ENCODE data around the gene MTTP.

The MTTP gene

DNA sequence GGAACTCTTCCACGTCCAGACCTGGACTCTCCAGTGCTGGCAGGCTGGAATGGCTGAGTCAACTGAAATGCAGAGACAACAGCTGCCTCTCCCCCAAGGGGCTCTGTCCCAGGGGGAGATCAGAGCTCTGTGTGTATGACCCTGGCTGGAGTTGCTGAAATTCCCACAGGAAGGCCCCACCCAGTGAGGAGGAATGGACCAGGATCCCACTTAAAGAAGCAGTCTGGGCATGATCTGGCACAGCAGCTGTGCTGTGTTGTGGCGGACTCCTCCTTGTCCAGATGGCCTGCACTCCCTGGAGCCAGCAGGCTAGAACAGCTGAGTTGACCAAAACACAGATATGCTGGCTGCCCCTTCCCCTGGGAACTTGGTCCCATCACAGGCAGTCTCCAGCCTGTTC, 38.4 kb upstream of the MTTP start:
- H3K4me2 ChIP-seq (ENCODE audit: low read length): no peak overlapping the region

DNA sequence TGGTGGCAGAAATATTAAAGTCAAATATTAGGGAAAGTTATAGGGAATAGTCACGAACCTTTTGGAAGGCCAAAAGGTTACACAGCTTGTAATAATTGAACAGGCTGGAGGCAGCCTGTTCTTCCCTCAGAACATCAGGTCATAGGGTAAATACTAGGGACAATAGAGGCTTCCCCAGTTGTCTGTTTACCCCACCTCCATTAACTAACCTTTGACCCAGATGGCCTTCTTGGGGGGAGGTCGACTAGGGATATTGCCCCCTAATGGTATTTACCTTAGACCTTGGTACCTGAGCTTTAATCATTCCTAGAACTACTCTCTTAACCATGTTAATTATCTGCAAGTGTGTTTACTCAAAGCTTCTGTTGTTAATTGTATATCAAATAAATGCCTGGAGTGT, 37.8 kb upstream of the MTTP start:
- Histone ChIP-seq H3K4me2 (ENCODE audit: low read length) (no peak overlapping the region), H3K36me3 (ENCODE audit: insufficient read depth, low read length) (no peaks in the 10 kb centered on the region), H3K27ac (ENCODE audit: low read depth, low read length, poor library complexity, severe bottlenecking) (no peak overlapping the region), H2AFZ (ENCODE audit: low read length) (no peak overlapping the region), H3K27me3 (ENCODE audit: insufficient read depth, low read length) (no peaks in the 10 kb centered on the region), H3K79me2 (ENCODE audit: insufficient read depth, low read length) (no peaks in the 10 kb centered on the region), H3K9ac (ENCODE audit: low read length) (no peak overlapping the region), H3F3A (ENCODE audit: insufficient read depth, low read length) (no peaks in the 10 kb centered on the region), H3K9me3 (ENCODE audit: low read length) (no peaks in the 10 kb centered on the region), H3K9me2 (ENCODE audit: low read depth, low read length) (no peaks in the 10 kb centered on the region), H3K4me3 (ENCODE audit: low read depth, low read length, poor library complexity, severe bottlenecking) (no peak overlapping the region), H4K20me1 (ENCODE audit: insufficient read depth, low read length) (no peaks in the 10 kb centered on the region), H3K4me1 (ENCODE audit: insufficient read depth, low read length, severe bottlenecking) (no peaks in the 10 kb centered on the region)
- no peak for TF ChIP-seq CTCF (IDR thresholded peaks at IDR 0.05; ENCODE audit: low read length)
- TF ChIP-seq EZH2 (IDR thresholded peaks at IDR 0.05; ENCODE audit: borderline replicate concordance, low read length): no peak

More for the DNA sequence above, 38.4 kb upstream of the MTTP start:
- no peaks in the 10 kb centered on the region for H3K79me2 ChIP-seq (ENCODE audit: insufficient read depth, low read length)
- no peak overlapping the region for H2AFZ ChIP-seq (ENCODE audit: low read length)
- no peaks in the 10 kb centered on the region for H3F3A ChIP-seq (ENCODE audit: insufficient read depth, low read length)
- no peaks in the 10 kb centered on the region for H3K36me3 ChIP-seq (ENCODE audit: insufficient read depth, low read length)
- TF ChIP-seq EZH2 (IDR thresholded peaks at IDR 0.05; ENCODE audit: borderline replicate concordance, low read length): no peak
- no peak for TF ChIP-seq CTCF (IDR thresholded peaks at IDR 0.05; ENCODE audit: low read length)
- no peaks in the 10 kb centered on the region for H4K20me1 ChIP-seq (ENCODE audit: insufficient read depth, low read length)
- no peaks in the 10 kb centered on the region for H3K9me2 ChIP-seq (ENCODE audit: low read depth, low read length)
- no peak overlapping the region for H3K4me3 ChIP-seq (ENCODE audit: low read depth, low read length, poor library complexity, severe bottlenecking)
- no peak overlapping the region for H3K9ac ChIP-seq (ENCODE audit: low read length)
- no peak overlapping the region for H3K27ac ChIP-seq (ENCODE audit: low read depth, low read length, poor library complexity, severe bottlenecking)
- H3K9me3 ChIP-seq (ENCODE audit: low read length): no peaks in the 10 kb centered on the region
- no peaks in the 10 kb centered on the region for H3K4me1 ChIP-seq (ENCODE audit: insufficient read depth, low read length, severe bottlenecking)
- H3K27me3 ChIP-seq (ENCODE audit: insufficient read depth, low read length): no peaks in the 10 kb centered on the region

GRCh38 chr4:99537674-99538073, 37.0 kb upstream of the MTTP start:
- no peaks in the 10 kb centered on the region for H3K79me2 ChIP-seq (ENCODE audit: insufficient read depth, low read length)
- H3K4me1 ChIP-seq (ENCODE audit: insufficient read depth, low read length, severe bottlenecking): no peaks in the 10 kb centered on the region
- no peaks in the 10 kb centered on the region for H3K36me3 ChIP-seq (ENCODE audit: insufficient read depth, low read length)
- no peak overlapping the region for H3K4me3 ChIP-seq (ENCODE audit: low read depth, low read length, poor library complexity, severe bottlenecking)
- no peak overlapping the region for H3K27ac ChIP-seq (ENCODE audit: low read depth, low read length, poor library complexity, severe bottlenecking)
- no peaks in the 10 kb centered on the region for H3F3A ChIP-seq (ENCODE audit: insufficient read depth, low read length)
- H2AFZ ChIP-seq (ENCODE audit: low read length): no peak overlapping the region
- no peaks in the 10 kb centered on the region for H4K20me1 ChIP-seq (ENCODE audit: insufficient read depth, low read length)
- TF ChIP-seq CTCF (IDR thresholded peaks at IDR 0.05; ENCODE audit: low read length) (no peak), EZH2 (IDR thresholded peaks at IDR 0.05; ENCODE audit: borderline replicate concordance, low read length) (no peak)
- H3K4me2 ChIP-seq (ENCODE audit: low read length): no peak overlapping the region
- H3K27me3 ChIP-seq (ENCODE audit: insufficient read depth, low read length): no peaks in the 10 kb centered on the region
- H3K9me3 ChIP-seq (ENCODE audit: low read length): no peaks in the 10 kb centered on the region
- H3K9ac ChIP-seq (ENCODE audit: low read length): no peak overlapping the region
- no peaks in the 10 kb centered on the region for H3K9me2 ChIP-seq (ENCODE audit: low read depth, low read length)

Measured in OCI-LY1 (cell line).